HG03095 (cell line): ENCODE data around the gene MATN1.

ENCODE experiments used
- ATAC-seq: cut with Tn5 transposase; IDR thresholded peaks from one replicate; pipeline ENCODE4 v1.9.1; 2021; ENCODE audit warnings: moderate library complexity; ENCODE audit not compliant: unreplicated experiment

Gene MATN1

GRCh38 chr1:30745834-30746208, 22.4 kb upstream of the MATN1 start:
- no peak for ATAC-seq

- ATAC-seq, result no peak
Observed at GRCh38 chr1:30745156-30745833, 21.9 kb upstream of the MATN1 start.

- ATAC-seq, result no peak
Observed at GRCh38 chr1:30744060-30744756, 20.8 kb upstream of the MATN1 start.

- peak; percentile 33 for ATAC-seq
Observed at GRCh38 chr1:30743584-30744059, 20.2 kb upstream of the MATN1 start.

GRCh38 chr1:30742963-30743559, 19.7 kb upstream of the MATN1 start:
- no peak for ATAC-seq

GRCh38 chr1:30742300-30742962, 19.0 kb upstream of the MATN1 start:
- ATAC-seq, result no peak

GRCh38 chr1:30741239-30741894, 18.0 kb upstream of the MATN1 start:
- ATAC-seq, result no peak

GRCh38 chr1:30740251-30741238, 17.2 kb upstream of the MATN1 start:
- ATAC-seq, result no peak

GRCh38 chr1:30739601-30740000, 16.2 kb upstream of the MATN1 start:
- ATAC-seq, result no peak

GRCh38 chr1:30738715-30739559, 15.6 kb upstream of the MATN1 start:
- no peak for ATAC-seq

- no peak for ATAC-seq
Observed at GRCh38 chr1:30738040-30738714, 14.8 kb upstream of the MATN1 start.

GRCh38 chr1:30737357-30738039, 14.1 kb upstream of the MATN1 start:
- no peak for ATAC-seq

- ATAC-seq, result no peak
Observed at GRCh38 chr1:30735668-30736498, 12.5 kb upstream of the MATN1 start.

- no peak for ATAC-seq
Observed at GRCh38 chr1:30735124-30735523, 11.7 kb upstream of the MATN1 start.

- no peak for ATAC-seq
Observed at GRCh38 chr1:30734580-30734979, 11.2 kb upstream of the MATN1 start.

GRCh38 chr1:30734106-30734505, 10.7 kb upstream of the MATN1 start:
- ATAC-seq, result no peak

- no peak for ATAC-seq
Observed at GRCh38 chr1:30733493-30733892, 10.1 kb upstream of the MATN1 start.
